H1 (cell line): Measurements from ENCODE around the gene SH2D2A. TPM values are rescaled to one million over a fixed set of nuclear protein-coding genes. Genes with fewer than 3 reads are reported as not detected.

Experiments
- CTCF ChIA-PET: fragments of 300-600 bp; sonication (Branson Sonifier 250); formaldehyde crosslinking; loops from one replicate; lab custom pipeline; 2021; ENCODE audit not compliant: partially characterized antibody; lab: Charles Lee
- POLR2A ChIA-PET: fragments of 300-600 bp; sonication (Branson Sonifier 250); formaldehyde crosslinking; loops from one replicate; lab custom pipeline; 2021; ENCODE audit warnings: inconsistent platforms; ENCODE audit not compliant: partially characterized antibody; lab: Charles Lee
- DNase-seq, 2 experiments: peaks; one replicate each; pipeline versions ENCODE4 v3.0.0 to v3.0.0-alpha.2; 2010 to 2022; ENCODE audit warnings: low spot score in 2 of 2, low read depth in 1 of 2, mixed read lengths in 1 of 2
- FAIRE-seq: peaks from 2 replicates; lab custom pipeline; 2011; peaks lifted over from hg19 to GRCh38; lab: Jason Lieb, UNC
- H2AFZ ChIP-seq: 2 replicates; pipeline ENCODE4 v1.8.1; 2012; ENCODE audit warnings: low read length, inconsistent platforms
- H2AK5ac ChIP-seq: 2 replicates; pipeline ENCODE4 v1.6.1; 2013; ENCODE audit warnings: low read depth, low read length
- H2BK120ac ChIP-seq: replicated peaks from 2 replicates; pipeline ENCODE3; 2013; ENCODE audit warnings: low read depth, low read length, inconsistent platforms
- H2BK12ac ChIP-seq: 2 replicates; pipeline ENCODE4 v1.6.1; 2013; ENCODE audit warnings: low read depth, low read length
- H2BK15ac ChIP-seq: 2 replicates; pipeline ENCODE4 v1.6.1; 2013; ENCODE audit warnings: low read length
- H2BK20ac ChIP-seq: 2 replicates; pipeline ENCODE4 v1.6.1; 2013; ENCODE audit warnings: low read length
- H2BK5ac ChIP-seq: 2 replicates; pipeline ENCODE4 v1.6.1; 2013; ENCODE audit warnings: low read depth, low read length
- H3K14ac ChIP-seq: 2 replicates; pipeline ENCODE4 v1.6.1; 2013; ENCODE audit warnings: inconsistent platforms; ENCODE audit not compliant: insufficient read length
- H3K18ac ChIP-seq: 2 replicates; pipeline ENCODE4 v1.6.1; 2013; ENCODE audit warnings: low read length; ENCODE audit errors: extremely low read depth
- H3K23ac ChIP-seq: 2 replicates; pipeline ENCODE4 v1.6.1; 2013; ENCODE audit warnings: inconsistent platforms; ENCODE audit not compliant: insufficient read length
- H3K23me2 ChIP-seq: 2 replicates; pipeline ENCODE4 v1.6.1; 2013; ENCODE audit warnings: low read depth, low read length
- H3K27ac ChIP-seq: 2 replicates; pipeline ENCODE4 v1.6.1; 2011; ENCODE audit warnings: low read depth, low read length, inconsistent platforms
- H3K27me3 ChIP-seq, 4 experiments: replicated peaks in 1 of 4; 1 replicate in 1 of 4; 2 replicates in 3 of 4; pipeline versions ENCODE4 v1.6.1 to v1.8.1; 2011 to 2013; ENCODE audit warnings: low read length in 3 of 4, mild to moderate bottlenecking in 3 of 4, inconsistent platforms in 2 of 4, mixed read lengths in 2 of 4, moderate library complexity in 1 of 4; ENCODE audit not compliant: control insufficient read depth in 3 of 4, insufficient read depth in 3 of 4; ENCODE audit errors: extremely low read depth in 1 of 4
- H3K36me3 ChIP-seq, 4 experiments: 2 replicates each; pipeline versions ENCODE4 v1.6.1 to v1.8.1; 2011 to 2013; ENCODE audit warnings: mild to moderate bottlenecking in 4 of 4, low read length in 3 of 4, moderate library complexity in 2 of 4, control low read depth in 1 of 4, inconsistent platforms in 1 of 4; ENCODE audit not compliant: insufficient read depth in 4 of 4, control insufficient read depth in 2 of 4
- H3K4ac ChIP-seq: replicated peaks from 2 replicates; pipeline ENCODE3; 2013; ENCODE audit warnings: low read length, low read depth, mixed read lengths, inconsistent platforms; ENCODE audit not compliant: insufficient read length
- H3K4me1 ChIP-seq, 4 experiments: replicated peaks in 1 of 4; 1 replicate in 1 of 4; 2 replicates in 3 of 4; pipeline versions ENCODE4 v1.6.1 to v1.8.1; 2011 to 2013; ENCODE audit warnings: low read length in 3 of 4, inconsistent platforms in 2 of 4, mixed read lengths in 1 of 4; ENCODE audit not compliant: insufficient read depth in 4 of 4, control insufficient read depth in 3 of 4
- H3K4me2 ChIP-seq, 2 experiments: 2 replicates each; pipeline versions ENCODE4 v1.6.1 to v1.8.1; 2011 to 2013; ENCODE audit warnings: low read depth in 2 of 2, low read length in 2 of 2, control low read depth in 1 of 2, inconsistent platforms in 1 of 2, mild to moderate bottlenecking in 1 of 2; ENCODE audit not compliant: insufficient read depth in 1 of 2
- H3K4me3 ChIP-seq, 4 experiments: fragments of 200-600, 300-600 bp in 1 of 4; sonication (generic), shearing (Covaris generic), sonication (Bioruptor Twin) in 1 of 4; 2 replicates each; pipeline versions ENCODE4 v1.5.1 to v1.8.1; 2011 to 2016; ENCODE audit warnings: low read length in 4 of 4, low read depth in 3 of 4, control low read depth in 2 of 4, inconsistent platforms in 2 of 4, mild to moderate bottlenecking in 2 of 4, mixed read lengths in 1 of 4, moderate library complexity in 1 of 4; ENCODE audit not compliant: insufficient read depth in 2 of 4; ENCODE audit errors: extremely low read depth in 1 of 4
- H3K56ac ChIP-seq: replicated peaks from 2 replicates; pipeline ENCODE3; 2013; ENCODE audit warnings: low read depth, mild to moderate bottlenecking, mixed read lengths, low read length, inconsistent platforms; ENCODE audit not compliant: insufficient read length
- H3K79me1 ChIP-seq: 2 replicates; pipeline ENCODE4 v1.6.1; 2013; ENCODE audit warnings: low read depth, low read length, control low read depth
- H3K79me2 ChIP-seq, 2 experiments: 2 replicates each; pipeline versions ENCODE4 v1.6.1 to v1.8.1; 2012 to 2013; ENCODE audit warnings: low read length in 2 of 2, mild to moderate bottlenecking in 2 of 2, inconsistent platforms in 1 of 2; ENCODE audit not compliant: insufficient read depth in 2 of 2, control insufficient read depth in 1 of 2
- H3K9ac ChIP-seq, 4 experiments: replicated peaks in 1 of 4; 1 replicate in 1 of 4; 2 replicates in 3 of 4; pipeline versions ENCODE4 v1.6.1 to v1.8.1; 2011 to 2013; ENCODE audit warnings: low read depth in 3 of 4, low read length in 3 of 4, control low read depth in 2 of 4, mild to moderate bottlenecking in 2 of 4, moderate library complexity in 2 of 4, inconsistent platforms in 1 of 4; ENCODE audit errors: extremely low read depth in 1 of 4
- H3K9me3 ChIP-seq, 2 experiments: 2 replicates each; pipeline versions ENCODE4 v1.6.1 to v1.8.1; 2012 to 2013; ENCODE audit warnings: mild to moderate bottlenecking in 2 of 2, moderate library complexity in 2 of 2, control low read depth in 1 of 2, inconsistent platforms in 1 of 2, low read depth in 1 of 2, low read length in 1 of 2, mixed read lengths in 1 of 2; ENCODE audit not compliant: insufficient read depth in 2 of 2
- H4K20me1 ChIP-seq, 2 experiments: replicated peaks in 1 of 2; 2 replicates each; pipeline versions ENCODE3 to v1.8.1; 2011 to 2013; ENCODE audit warnings: inconsistent platforms in 2 of 2, low read length in 2 of 2, mild to moderate bottlenecking in 1 of 2; ENCODE audit not compliant: insufficient read depth in 2 of 2, control insufficient read depth in 1 of 2
- H4K5ac ChIP-seq: 2 replicates; pipeline ENCODE4 v1.6.1; 2013; ENCODE audit warnings: low read length, low read depth, mixed read lengths, inconsistent platforms; ENCODE audit not compliant: insufficient read length
- H4K8ac ChIP-seq: 2 replicates; pipeline ENCODE4 v1.8.0; 2013; ENCODE audit warnings: mild to moderate bottlenecking, moderate library complexity, low read length, inconsistent platforms; ENCODE audit not compliant: insufficient read depth; ENCODE audit errors: extremely low read depth
- H4K91ac ChIP-seq: replicated peaks from 2 replicates; pipeline ENCODE3; 2013; ENCODE audit warnings: low read length, mixed read lengths, inconsistent platforms; ENCODE audit not compliant: insufficient read length
- CTCF ChIP-seq, 3 experiments: IDR thresholded peaks; 1 replicate in 2 of 3; 2 replicates in 1 of 3; pipeline versions ENCODE4 v1.5.1 to v1.6.1; 2011; ENCODE audit warnings: low read length in 3 of 3, mild to moderate bottlenecking in 3 of 3, inconsistent platforms in 2 of 3, low read depth in 1 of 3, moderate library complexity in 1 of 3; ENCODE audit not compliant: insufficient read depth in 1 of 3; ENCODE audit errors: control extremely low read depth in 1 of 3
- POU5F1 ChIP-seq: IDR thresholded peaks from 2 replicates; pipeline ENCODE4 v1.6.1; 2011; ENCODE audit warnings: low read depth, mild to moderate bottlenecking, low read length, moderate library complexity
- SP1 ChIP-seq: IDR thresholded peaks from 2 replicates; pipeline ENCODE4 v1.6.1; 2011; ENCODE audit warnings: low read depth, low read length
- WGBS, 2 experiments: shearing (Covaris generic) in 1 of 2; methylation state at CpG; one replicate each; pipeline versions ENCODE4 v1.1.6 to v1.1.7; 2013 to 2015; ENCODE audit warnings: low lambda C conversion rate in 2 of 2, mixed read lengths in 2 of 2, inconsistent platforms in 1 of 2, low coverage in 1 of 2, missing lambda C conversion rate in 1 of 2; ENCODE audit not compliant: insufficient replicate concordance in 2 of 2, insufficient coverage in 1 of 2, insufficient read length in 1 of 2; ENCODE audit errors: extremely low coverage in 1 of 2, missing lambda C conversion rate in 1 of 2; 5-methylcytosine and 5-hydroxymethylcytosine counted together
- polyA plus RNA-seq, 7 experiments: library from polyadenylated mRNA; depleted of rRNA in 3 of 7; stranded (reverse) in 5 of 7; unstranded in 2 of 7; fragments of >200 nt in 5 of 7; fragments of 200-250 nt in 2 of 7; gene quantifications; 1 replicate in 5 of 7; 2 replicates in 1 of 7; 4 replicates in 1 of 7; pipeline versions ENCODE4 v1.2.1 to v1.2.3, GENCODE V29; 2011 to 2013; ENCODE audit warnings: missing spikeins in 2 of 7, mixed read lengths in 2 of 7
- total RNA-seq: library from RNA; stranded (reverse); fragmentation: NEBNext Ultra II Directional; extraction: Animal tissue kit (Norgen Biotek cat#: 25700); gene quantifications from 2 replicates; pipeline ENCODE4 v1.2.1, GENCODE V29; 2021

Gene SH2D2A
- total and polyA plus RNA-seq, 2 of the 8 experiments (the other 6 are each of a cell fraction or from before 2014, with no cell fraction given): 3.3 to 7.9 TPM

- Histone ChIP-seq H3K23me2 (peaks cover 9% of the 10 kb centered on the region; the same call in 1 of the 2 replicates), H3K56ac (no peak overlapping the region), H3K36me3 (no peaks in the 10 kb centered on the region), H3K4ac (no peak overlapping the region), H3K9me3 (no peaks in the 10 kb centered on the region), H3K79me1 (no peaks in the 10 kb centered on the region), H3K4me1 (peaks cover 0 to 10% (median 5%) of the 10 kb centered on the region in 4 experiments; a peak in 5 of 7 replicates), H2BK15ac (no peak overlapping the region), H3K79me2 (no peaks in the 10 kb centered on the region), H4K91ac (no peak overlapping the region), H2BK120ac (no peak overlapping the region), H3K27me3 (peaks cover 27 to 78% (median 48%) of the 10 kb centered on the region in 4 experiments), H4K20me1 (peaks cover 0 to 5% of the 10 kb centered on the region in 2 experiments), H2BK12ac (no peak overlapping the region), H3K4me2 (no peak overlapping the region), H2BK5ac (no peak overlapping the region), H2BK20ac (no peak overlapping the region), H3K14ac (no peak overlapping the region), H3K9ac (no peak overlapping the region), H2AFZ (no peak overlapping the region), H4K8ac (no peak overlapping the region), H3K23ac (no peak overlapping the region), H4K5ac (no peak overlapping the region), H3K18ac (no peak overlapping the region), H3K4me3 (no peak overlapping the region), H2AK5ac (no peak overlapping the region), H3K27ac (no peak overlapping the region)
- ChIA-PET POLR2A (interaction anchor here (0.5 to 1.5 kb wide), 3 partner anchors 40 to 80 kb away, joined by 3 to 4 read pairs (median 3); no protein-coding TSS in a partner anchor), CTCF (interaction anchor here (1.0 to 25.2 kb wide), 9 partner anchors 7 to 165 kb away, joined by 3 to 719 read pairs (median 38); partner anchors contain the start of genes INSRR, LRRC71, NTRK1 and PEAR1)
- FAIRE-seq (no peak), DNase-seq (no peak)
- no peak for TF ChIP-seq SP1
- peak in 1 of 3 experiments; percentile 26; a peak in 1 of 4 replicates for TF ChIP-seq CTCF (IDR thresholded peaks at IDR 0.05; ENCODE audit: control extremely low read depth in 1 of 3, insufficient read depth in 1 of 3, low read depth in 1 of 3, low read length in 3 of 3)
- no peak for TF ChIP-seq POU5F1
- WGBS, 2 experiments: 51% methylated on average over 3 of the region's 3 CpGs; no CpG with 5 or more reads in 1 of the 2 experiments
These were observed 38.0 kb upstream of the SH2D2A start for GRCh38 chr1:156854634-156855033.
